Measurements from ENCODE around the gene DNAJC15.

DNA sequence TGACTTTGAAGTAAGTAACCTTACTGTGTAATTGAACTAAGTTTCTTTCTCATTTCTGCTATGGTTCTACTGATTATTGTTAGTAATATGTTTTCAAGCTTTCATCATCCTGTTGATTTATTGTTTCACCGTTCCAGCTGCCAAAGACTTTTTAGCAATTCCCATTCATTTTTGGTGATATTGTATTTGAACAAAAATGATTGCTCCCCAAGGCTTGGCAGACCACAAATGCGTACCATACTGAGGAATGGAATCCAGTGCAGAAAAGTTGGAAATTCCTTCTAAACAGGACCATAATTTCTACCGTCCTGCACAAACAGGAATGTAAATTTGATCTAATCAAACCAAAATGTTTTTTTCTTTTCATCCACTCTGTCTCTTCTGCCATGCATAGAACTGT, 42.1 kb upstream of the DNAJC15 start:
- no peak for TF ChIP-seq POLR2A (IDR thresholded peaks at IDR 0.05)
- TF ChIP-seq, protein P1, sequence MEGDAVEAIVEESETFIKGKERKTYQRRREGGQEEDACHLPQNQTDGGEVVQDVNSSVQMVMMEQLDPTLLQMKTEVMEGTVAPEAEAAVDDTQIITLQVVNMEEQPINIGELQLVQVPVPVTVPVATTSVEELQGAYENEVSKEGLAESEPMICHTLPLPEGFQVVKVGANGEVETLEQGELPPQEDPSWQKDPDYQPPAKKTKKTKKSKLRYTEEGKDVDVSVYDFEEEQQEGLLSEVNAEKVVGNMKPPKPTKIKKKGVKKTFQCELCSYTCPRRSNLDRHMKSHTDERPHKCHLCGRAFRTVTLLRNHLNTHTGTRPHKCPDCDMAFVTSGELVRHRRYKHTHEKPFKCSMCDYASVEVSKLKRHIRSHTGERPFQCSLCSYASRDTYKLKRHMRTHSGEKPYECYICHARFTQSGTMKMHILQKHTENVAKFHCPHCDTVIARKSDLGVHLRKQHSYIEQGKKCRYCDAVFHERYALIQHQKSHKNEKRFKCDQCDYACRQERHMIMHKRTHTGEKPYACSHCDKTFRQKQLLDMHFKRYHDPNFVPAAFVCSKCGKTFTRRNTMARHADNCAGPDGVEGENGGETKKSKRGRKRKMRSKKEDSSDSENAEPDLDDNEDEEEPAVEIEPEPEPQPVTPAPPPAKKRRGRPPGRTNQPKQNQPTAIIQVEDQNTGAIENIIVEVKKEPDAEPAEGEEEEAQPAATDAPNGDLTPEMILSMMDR (IDR thresholded peaks at IDR 0.05), result no peak
